Stimulated activated CD4-positive, alpha-beta T cell treated with anti-CD3 and anti-CD28 coated beads, Interleukin-12 subunit alpha, Interleukin-12 subunit beta, amount 100 ng/mL, for 4 hours (primary cell): ENCODE data around the gene ETV5.

Source experiments
- DNase-seq: peaks from one replicate; pipeline ENCODE4 v3.0.0-alpha.2; 2020

The ETV5 gene

GRCh38 chr3:186108941-186109865 is at the start of gene ETV5:
TSS of gene ETV5 (minus strand) at chr3:186109089. CDS start at chr3:186105868, 3,221 bp downstream.
- peak; percentile 88 for DNase-seq

GRCh38 chr3:186154641-186155040 is 45.8 kb upstream of the ETV5 start:
- DNase-seq: no peak

- no peak for DNase-seq
These were observed 44.0 kb upstream of the ETV5 start for GRCh38 chr3:186152889-186153292.

GRCh38 chr3:186152361-186152798 is 43.5 kb upstream of the ETV5 start:
- no peak for DNase-seq

- no peak for DNase-seq
These were observed 42.4 kb upstream of the ETV5 start for GRCh38 chr3:186151077-186151971.

GRCh38 chr3:186150041-186150830 is 41.3 kb upstream of the ETV5 start:
- no peak for DNase-seq

GRCh38 chr3:186149319-186149960 is 40.6 kb upstream of the ETV5 start:
- DNase-seq: no peak

GRCh38 chr3:186144257-186144656 is 35.4 kb upstream of the ETV5 start:
- no peak for DNase-seq

GRCh38 chr3:186143250-186143649 is 34.4 kb upstream of the ETV5 start:
- DNase-seq: no peak

GRCh38 chr3:186142393-186142932 is 33.6 kb upstream of the ETV5 start:
- no peak for DNase-seq

- DNase-seq: no peak
These were observed 32.9 kb upstream of the ETV5 start for GRCh38 chr3:186141790-186142189.

GRCh38 chr3:186138272-186138981 is 29.5 kb upstream of the ETV5 start:
- no peak for DNase-seq

GRCh38 chr3:186137051-186137685 is 28.3 kb upstream of the ETV5 start:
- DNase-seq: no peak

- DNase-seq: no peak
These were observed 25.1 kb upstream of the ETV5 start for GRCh38 chr3:186133980-186134379.

GRCh38 chr3:186132487-186132886 is 23.6 kb upstream of the ETV5 start:
- DNase-seq: no peak

- no peak for DNase-seq
These were observed 20.3 kb upstream of the ETV5 start for GRCh38 chr3:186129206-186129605.

GRCh38 chr3:186128158-186128557 is 19.3 kb upstream of the ETV5 start:
- no peak for DNase-seq

GRCh38 chr3:186127463-186127862 is 18.6 kb upstream of the ETV5 start:
- no peak for DNase-seq

- no peak for DNase-seq
These were observed 16.2 kb upstream of the ETV5 start for GRCh38 chr3:186125118-186125517.

- no peak for DNase-seq
These were observed 15.7 kb upstream of the ETV5 start for GRCh38 chr3:186124592-186124991.

- no peak for DNase-seq
These were observed 14.1 kb upstream of the ETV5 start for GRCh38 chr3:186123012-186123411.
